PC-3 (cell line): ENCODE data around the gene MYH10. TPM values are rescaled to one million over a fixed set of nuclear protein-coding genes. Genes with fewer than 3 reads are reported as not detected.

ENCODE experiments used
- ATAC-seq: fragments of 200-7000 bp; cut with Tn5 transposase; 2 replicates; pipeline ENCODE4 v1.9.1; 2020; ENCODE audit warnings: mild to moderate bottlenecking, moderate library complexity
- BruUV-seq: library from RNA; stranded (reverse); fragments of 400-500 nt; replicated peaks from 2 replicates; lab custom pipeline; 2021; lab: Mats Ljungman, UMichigan
- CTCF ChIA-PET: fragments of 300-600 bp; sonication (Branson Sonifier 250); formaldehyde crosslinking; loops from one replicate; lab custom pipeline; 2022; ENCODE audit warnings: antibody characterized with exemption; lab: Charles Lee
- POLR2A ChIA-PET: fragments of 300-600 bp; sonication (Branson Sonifier 250); formaldehyde crosslinking; loops from one replicate; lab custom pipeline; 2022; ENCODE audit warnings: antibody characterized with exemption; ENCODE audit not compliant: unreplicated experiment; lab: Charles Lee
- DNase-seq: peaks from one replicate; pipeline ENCODE4 v3.0.0-alpha.2; 2015
- H2AFZ ChIP-seq: fragments of 300-600 bp; sonication (generic); 2 replicates; pipeline ENCODE4 v1.6.0; 2016; ENCODE audit warnings: antibody characterized with exemption, low read length
- H3F3A ChIP-seq: fragments of 300-600 bp; sonication (generic); one replicate; pipeline ENCODE4 v1.6.0; 2017; ENCODE audit warnings: antibody characterized with exemption, low read length, control low read depth, mild to moderate bottlenecking; ENCODE audit not compliant: unreplicated experiment
- H3K27ac ChIP-seq: fragments of 300-600 bp; sonication (generic); 2 replicates; pipeline ENCODE4 v1.5.1; 2016; ENCODE audit warnings: mild to moderate bottlenecking, low read length
- H3K27me3 ChIP-seq: fragments of 300-600 bp; sonication (generic); 2 replicates; pipeline ENCODE4 v1.6.1; 2016; ENCODE audit warnings: low read length, mixed read lengths
- H3K36me3 ChIP-seq: fragments of 300-600 bp; sonication (generic); 2 replicates; pipeline ENCODE4 v1.6.1; 2016; ENCODE audit warnings: low read depth, mixed run types, low read length, mixed read lengths
- H3K4me1 ChIP-seq: fragments of 300-600 bp; sonication (generic); 2 replicates; pipeline ENCODE4 v1.5.1; 2016; ENCODE audit warnings: low read length; ENCODE audit not compliant: insufficient read depth
- H3K4me2 ChIP-seq: fragments of 300-600 bp; sonication (generic); 2 replicates; pipeline ENCODE4 v1.6.0; 2016; ENCODE audit warnings: low read length
- H3K4me3 ChIP-seq: fragments of 300-600 bp; sonication (generic); 2 replicates; pipeline ENCODE4 v1.5.1; 2016; ENCODE audit warnings: mild to moderate bottlenecking, low read length, mixed read lengths
- H3K79me2 ChIP-seq: fragments of 300-600 bp; sonication (generic); 2 replicates; pipeline ENCODE4 v1.6.1; 2017; ENCODE audit warnings: low read length, mixed read lengths
- H3K9ac ChIP-seq: fragments of 300-600 bp; sonication (generic); 2 replicates; pipeline ENCODE4 v1.6.0; 2016; ENCODE audit warnings: mild to moderate bottlenecking, low read length
- H3K9me2 ChIP-seq: fragments of 300-600 bp; sonication (generic); replicated peaks from 2 replicates; pipeline ENCODE4 v1.6.1; 2016; ENCODE audit warnings: mixed run types, low read length, mixed read lengths
- H3K9me3 ChIP-seq: fragments of 300-600 bp; sonication (generic); 2 replicates; pipeline ENCODE4 v1.6.1; 2016; ENCODE audit warnings: low read length, mixed read lengths
- H4K20me1 ChIP-seq: fragments of 300-600 bp; sonication (generic); 2 replicates; pipeline ENCODE4 v1.6.1; 2016; ENCODE audit warnings: low read length, mixed read lengths
- CTCF ChIP-seq: fragments of 300-600 bp; sonication (generic); conservative IDR thresholded peaks from 2 replicates; pipeline ENCODE4 v1.5.1; 2017; ENCODE audit warnings: antibody characterized with exemption, low read depth, mild to moderate bottlenecking, low read length
- EZH2 ChIP-seq: fragments of 300-600 bp; sonication (generic); IDR thresholded peaks from one replicate; pipeline ENCODE4 v1.6.1; 2017; ENCODE audit warnings: antibody characterized with exemption, mild to moderate bottlenecking, low read length; ENCODE audit not compliant: unreplicated experiment
- EZH2phosphoT487 ChIP-seq: fragments of 300-600 bp; sonication (generic); IDR thresholded peaks from 2 replicates; pipeline ENCODE4 v1.6.1; 2018; ENCODE audit warnings: mild to moderate bottlenecking, antibody characterized with exemption, low read length, borderline replicate concordance
- intact Hi-C: fragments of 100-400 bp; cut with micrococcal nuclease; formaldehyde crosslinking; loops from 2 replicates; pipeline ENCODE4 v1.9.0; 2023
- total RNA-seq: library from RNA; depleted of rRNA; stranded (reverse); fragments of >200 nt; gene quantifications from 2 replicates; pipeline ENCODE4 v1.2.3, GENCODE V29; 2014

MYH10 gene
- total RNA-seq, 1 experiment from 2014 or later, result 44.6 TPM

GRCh38 chr17:8441690-8442089 is 188.8 kb downstream of the MYH10 start:
- POLR2A ChIA-PET, result no interaction called here
- Histone ChIP-seq H4K20me1 (peaks cover 20% of the 10 kb centered on the region), H3F3A (no peaks in the 10 kb centered on the region)

DNA sequence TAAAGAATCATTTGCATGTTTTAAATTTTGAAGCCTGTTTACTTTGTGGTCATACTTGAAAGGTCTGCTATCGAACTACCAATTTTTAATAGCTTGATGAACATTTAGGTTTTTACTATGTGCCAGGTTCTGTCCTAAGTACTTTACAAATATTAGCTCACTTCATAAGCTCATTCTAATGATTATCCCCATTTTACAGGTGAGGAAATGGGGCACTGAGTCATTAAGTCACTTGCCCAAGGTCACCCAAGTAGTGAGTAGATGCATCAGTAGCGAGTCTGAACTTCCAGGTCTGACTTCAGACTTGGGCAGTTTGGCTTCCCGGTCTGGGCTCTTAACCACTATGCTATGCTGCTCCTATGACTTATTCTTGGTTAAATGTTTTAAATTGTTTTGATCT is 190.8 kb downstream of the MYH10 start:
- Histone ChIP-seq H3K27ac (no peak overlapping the region), H3K4me2 (no peak overlapping the region), H2AFZ (no peak overlapping the region), H3K27me3 (no peaks in the 10 kb centered on the region), H4K20me1 (peaks cover 25% of the 10 kb centered on the region), H3K4me1 (no peaks in the 10 kb centered on the region; the same call in 1 of the 2 replicates), H3K36me3 (peaks cover 9% of the 10 kb centered on the region), H3K4me3 (no peak overlapping the region), H3K9ac (no peak overlapping the region), H3K9me3 (no peaks in the 10 kb centered on the region), H3K79me2 (peaks cover 80% of the 10 kb centered on the region), H3K9me2 (no peaks in the 10 kb centered on the region), H3F3A (no peaks in the 10 kb centered on the region)
- no peak for ATAC-seq
- POLR2A ChIA-PET, result no interaction called here
- intact Hi-C loops, result no loop called here
- CTCF ChIA-PET, result no interaction called here
- no peak for DNase-seq
- no TSS peak for BruUV-seq
- no peak for TF ChIP-seq EZH2phosphoT487
- TF ChIP-seq CTCF, result no peak
- TF ChIP-seq EZH2, result no peak

More at GRCh38 chr17:8441690-8442089, 188.8 kb downstream of the MYH10 start:
- Histone ChIP-seq H3K9me3 (no peaks in the 10 kb centered on the region), H3K4me2 (no peak overlapping the region), H3K79me2 (peaks cover 71% of the 10 kb centered on the region), H3K36me3 (peaks cover 14% of the 10 kb centered on the region), H3K9me2 (no peaks in the 10 kb centered on the region), H3K9ac (no peak overlapping the region), H3K4me3 (no peak overlapping the region), H3K27me3 (no peaks in the 10 kb centered on the region), H2AFZ (no peak overlapping the region), H3K4me1 (no peaks in the 10 kb centered on the region; the same call in 1 of the 2 replicates), H3K27ac (no peak overlapping the region)
- BruUV-seq, result no TSS peak
- intact Hi-C loops, result no loop called here
- TF ChIP-seq EZH2phosphoT487 (no peak), CTCF (no peak), EZH2 (no peak)
- ATAC-seq, result no peak
- CTCF ChIA-PET, result no interaction called here
- no peak for DNase-seq

DNA sequence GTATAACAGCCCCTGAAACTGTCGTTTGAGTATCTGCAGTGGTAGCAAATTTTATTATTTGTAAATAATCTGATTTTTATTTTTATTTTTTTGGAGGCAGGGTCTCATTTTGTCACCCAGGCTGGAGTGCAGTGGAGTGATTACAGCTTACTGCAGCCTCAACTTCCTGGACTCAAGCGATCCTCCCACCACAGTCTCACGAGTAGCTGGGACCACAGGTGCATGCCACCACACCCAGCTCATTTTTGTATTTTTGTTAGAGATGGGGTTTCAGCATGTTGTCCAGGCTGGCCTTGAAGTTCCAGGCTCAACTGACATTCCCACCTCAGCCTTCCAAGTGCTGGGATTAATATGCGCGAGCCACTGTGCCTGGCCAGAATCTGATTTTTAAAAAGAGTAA is 192.1 kb downstream of the MYH10 start:
- H3K27me3 ChIP-seq, result no peaks in the 10 kb centered on the region
- no peak for TF ChIP-seq EZH2phosphoT487
- TF ChIP-seq EZH2, result no peak
- no peak for TF ChIP-seq CTCF
- H3K4me3 ChIP-seq, result no peak overlapping the region
- peaks cover 25% of the 10 kb centered on the region for H4K20me1 ChIP-seq
- ATAC-seq (no peak), DNase-seq (no peak)
- no peak overlapping the region for H3K4me2 ChIP-seq
- intact Hi-C loops, result no loop called here
- POLR2A ChIA-PET, result no interaction called here
- peaks cover 73% of the 10 kb centered on the region for H3K79me2 ChIP-seq
- BruUV-seq, result no TSS peak
- CTCF ChIA-PET, result no interaction called here
- H3K9me2 ChIP-seq, result no peaks in the 10 kb centered on the region
- H3K36me3 ChIP-seq, result peaks cover 5% of the 10 kb centered on the region
- H3K27ac ChIP-seq, result no peak overlapping the region
- H3K4me1 ChIP-seq, result no peaks in the 10 kb centered on the region; the same call in 1 of the 2 replicates
- no peak overlapping the region for H3K9ac ChIP-seq
- no peaks in the 10 kb centered on the region for H3F3A ChIP-seq
- H2AFZ ChIP-seq, result no peak overlapping the region
- no peaks in the 10 kb centered on the region for H3K9me3 ChIP-seq
